Hepatocyte (in vitro differentiated cells): ENCODE data around the gene TOM1L1.

Experiments used
- CTCF ChIP-seq: fragments of 200-600 bp; sonication (generic); IDR thresholded peaks from 2 replicates; pipeline ENCODE4 v1.5.1; 2016; ENCODE audit warnings: antibody characterized with exemption, mild to moderate bottlenecking; ENCODE audit not compliant: poor library complexity
- EZH2 ChIP-seq: fragments of 200-600 bp; sonication (generic); IDR thresholded peaks from 2 replicates; pipeline ENCODE4 v1.6.1; 2016; ENCODE audit warnings: antibody characterized with exemption, mild to moderate bottlenecking, borderline replicate concordance
- EZH2phosphoT487 ChIP-seq: fragments of 200-600 bp; sonication (generic); IDR thresholded peaks from one replicate; pipeline ENCODE4 v1.6.1; 2018; ENCODE audit warnings: antibody characterized with exemption, mild to moderate bottlenecking, low read depth, moderate library complexity; ENCODE audit not compliant: unreplicated experiment, severe bottlenecking

DNA sequence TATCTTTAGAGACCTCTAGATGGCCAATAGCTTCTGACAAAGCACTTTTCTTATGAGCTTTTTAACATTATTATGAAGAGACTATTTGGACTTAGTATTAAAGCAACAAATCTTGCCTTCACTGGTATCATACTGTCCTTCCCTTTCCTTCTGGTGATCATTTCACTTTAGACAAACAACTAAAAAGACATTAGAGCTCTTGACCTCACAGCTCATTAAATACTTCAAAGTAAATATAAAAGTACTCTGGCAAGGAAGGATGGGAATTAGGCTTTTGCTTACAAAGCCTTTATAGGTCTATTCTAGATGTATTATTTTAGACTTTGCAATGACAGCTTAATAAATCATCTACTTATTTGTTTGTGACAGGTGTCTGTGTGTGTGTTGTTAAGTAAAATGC, 79.0 kb downstream of the TOM1L1 start:
- TF ChIP-seq CTCF = no peak
- no peak for TF ChIP-seq EZH2
- TF ChIP-seq EZH2phosphoT487 = no peak
